PFSK-1 (cell line): Measurements from ENCODE around the gene GUCY2C.

Experiments used
- SIN3A ChIP-seq: IDR thresholded peaks from 2 replicates; pipeline ENCODE4 v1.6.1; 2012; ENCODE audit warnings: mild to moderate bottlenecking, low read length, moderate library complexity, borderline replicate concordance; ENCODE audit not compliant: insufficient read depth
- TF ChIP-seq, protein P1 (sequence below), 2 experiments: IDR thresholded peaks; 2 replicates each; pipeline versions ENCODE4 v1.6.1 to v1.8.0; 2011 to 2012; ENCODE audit warnings: low read depth in 2 of 2, low read length in 2 of 2, control low read depth in 1 of 2, inconsistent platforms in 1 of 2, mild to moderate bottlenecking in 1 of 2, moderate library complexity in 1 of 2; ENCODE audit not compliant: insufficient read depth in 1 of 2

DNA sequence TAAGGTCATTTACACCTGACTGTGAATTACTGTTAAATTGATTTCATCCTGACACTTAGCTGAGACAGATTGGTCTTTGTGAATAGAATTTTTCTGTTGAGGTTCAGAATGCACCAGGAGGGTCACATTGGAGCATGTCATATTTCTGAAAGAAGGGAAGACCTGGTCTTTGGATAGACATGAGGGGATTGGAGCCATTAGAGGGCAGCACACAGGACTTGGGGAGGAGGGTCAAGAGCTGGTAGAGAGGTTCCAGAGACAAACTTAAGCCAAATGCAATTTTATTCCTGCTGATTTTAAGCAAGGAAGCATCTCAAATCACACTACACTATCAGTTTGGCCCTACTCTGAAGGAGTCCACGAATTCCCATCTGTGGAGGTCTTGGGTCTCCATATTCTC lies 41.1 kb downstream of the GUCY2C start:
- TF ChIP-seq, protein P1, sequence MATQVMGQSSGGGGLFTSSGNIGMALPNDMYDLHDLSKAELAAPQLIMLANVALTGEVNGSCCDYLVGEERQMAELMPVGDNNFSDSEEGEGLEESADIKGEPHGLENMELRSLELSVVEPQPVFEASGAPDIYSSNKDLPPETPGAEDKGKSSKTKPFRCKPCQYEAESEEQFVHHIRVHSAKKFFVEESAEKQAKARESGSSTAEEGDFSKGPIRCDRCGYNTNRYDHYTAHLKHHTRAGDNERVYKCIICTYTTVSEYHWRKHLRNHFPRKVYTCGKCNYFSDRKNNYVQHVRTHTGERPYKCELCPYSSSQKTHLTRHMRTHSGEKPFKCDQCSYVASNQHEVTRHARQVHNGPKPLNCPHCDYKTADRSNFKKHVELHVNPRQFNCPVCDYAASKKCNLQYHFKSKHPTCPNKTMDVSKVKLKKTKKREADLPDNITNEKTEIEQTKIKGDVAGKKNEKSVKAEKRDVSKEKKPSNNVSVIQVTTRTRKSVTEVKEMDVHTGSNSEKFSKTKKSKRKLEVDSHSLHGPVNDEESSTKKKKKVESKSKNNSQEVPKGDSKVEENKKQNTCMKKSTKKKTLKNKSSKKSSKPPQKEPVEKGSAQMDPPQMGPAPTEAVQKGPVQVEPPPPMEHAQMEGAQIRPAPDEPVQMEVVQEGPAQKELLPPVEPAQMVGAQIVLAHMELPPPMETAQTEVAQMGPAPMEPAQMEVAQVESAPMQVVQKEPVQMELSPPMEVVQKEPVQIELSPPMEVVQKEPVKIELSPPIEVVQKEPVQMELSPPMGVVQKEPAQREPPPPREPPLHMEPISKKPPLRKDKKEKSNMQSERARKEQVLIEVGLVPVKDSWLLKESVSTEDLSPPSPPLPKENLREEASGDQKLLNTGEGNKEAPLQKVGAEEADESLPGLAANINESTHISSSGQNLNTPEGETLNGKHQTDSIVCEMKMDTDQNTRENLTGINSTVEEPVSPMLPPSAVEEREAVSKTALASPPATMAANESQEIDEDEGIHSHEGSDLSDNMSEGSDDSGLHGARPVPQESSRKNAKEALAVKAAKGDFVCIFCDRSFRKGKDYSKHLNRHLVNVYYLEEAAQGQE (IDR thresholded peaks at IDR 0.05; ENCODE audit: insufficient read depth in 1 of 2, low read depth in 2 of 2, low read length in 2 of 2), result no peak
- TF ChIP-seq SIN3A, result no peak
